NCI-H2107 (cell line): Measurements from ENCODE around the gene S100PBP.
"Not testable (repeated sequence)": the region's sequence is repeated elsewhere in the genome, so short reads cannot be mapped to it uniquely, and the experiment has no call there.

ENCODE experiments used
- DNase-seq: peaks from one replicate; lab custom pipeline; 2025; lab: John Stamatoyannopoulos, UW

Gene S100PBP

GRCh38 chr1:32784817-32785216 is 32.6 kb upstream of the S100PBP start:
- DNase-seq = no peak

- DNase-seq = no peak
Observed at GRCh38 chr1:32786856-32787255, 30.6 kb upstream of the S100PBP start.

GRCh38 chr1:32789356-32789755 is 28.1 kb upstream of the S100PBP start:
- not testable (repeated sequence) for DNase-seq

GRCh38 chr1:32791881-32792280 is 25.6 kb upstream of the S100PBP start:
- DNase-seq = no peak

GRCh38 chr1:32795763-32796162 is 21.7 kb upstream of the S100PBP start:
- not testable (repeated sequence) for DNase-seq

GRCh38 chr1:32797456-32797855 is 20.0 kb upstream of the S100PBP start:
- no peak for DNase-seq

- no peak for DNase-seq
Observed at GRCh38 chr1:32798191-32798590, 19.3 kb upstream of the S100PBP start.

GRCh38 chr1:32798679-32799416 is 18.6 kb upstream of the S100PBP start:
- DNase-seq = no peak

- DNase-seq = no peak
Observed at GRCh38 chr1:32801096-32801715, 16.2 kb upstream of the S100PBP start.

- not testable (repeated sequence) for DNase-seq
Observed at GRCh38 chr1:32804460-32804859, 13.0 kb upstream of the S100PBP start.

- DNase-seq = no peak
Observed at GRCh38 chr1:32806290-32806689, 11.2 kb upstream of the S100PBP start.

- DNase-seq = no peak
Observed at GRCh38 chr1:32806910-32807523, 10.4 kb upstream of the S100PBP start.

GRCh38 chr1:32808580-32808979 is 8.9 kb upstream of the S100PBP start:
- no peak for DNase-seq

- no peak for DNase-seq
Observed at GRCh38 chr1:32810358-32810757, 7.1 kb upstream of the S100PBP start.

GRCh38 chr1:32811265-32811664 is 6.2 kb upstream of the S100PBP start:
- DNase-seq = no peak

- no peak for DNase-seq
Observed at GRCh38 chr1:32811917-32812316, 5.5 kb upstream of the S100PBP start.

GRCh38 chr1:32813941-32814739 is 3.3 kb upstream of the S100PBP start:
- DNase-seq = no peak

- no peak for DNase-seq
Observed at GRCh38 chr1:32816676-32817158, 736 bp upstream of the S100PBP start.

- DNase-seq = peak; percentile 80
Observed at GRCh38 chr1:32817815-32818786, 648 bp downstream of the S100PBP start.

- DNase-seq = no peak
Observed at GRCh38 chr1:32818804-32819541, 1.5 kb downstream of the S100PBP start.
